Measurements from ENCODE around the gene PSMG4. TPM values are rescaled to one million over a fixed set of nuclear protein-coding genes. Genes with fewer than 3 reads are reported as not detected.

Gene PSMG4
- total and polyA plus RNA-seq, 2 of the 8 experiments (the other 6 are each of a cell fraction or from before 2014, with no cell fraction given) = 40.6 to 113 TPM

GRCh38 chr6:3244003-3244831 lies 14.5 kb upstream of the PSMG4 start (continued):
- TF ChIP-seq HDAC2 (IDR thresholded peaks at IDR 0.05; ENCODE audit: borderline replicate concordance in 1 of 2, low read depth in 2 of 2, low read length in 2 of 2) (no peak), SRF (IDR thresholded peaks at IDR 0.05; ENCODE audit: low read depth, low read length) (no peak), MAX (IDR thresholded peaks at IDR 0.05) (no peak), CHD7 (IDR thresholded peaks at IDR 0.05; ENCODE audit: insufficient replicate concordance, low read length) (no peak), SIRT6 (IDR thresholded peaks at IDR 0.05; ENCODE audit: low read length) (no peak), SUZ12 (IDR thresholded peaks at IDR 0.05; ENCODE audit: low read length) (no peak)

Measured in H1 (cell line).